ENCODE data around the gene TMEM132A.

- no peak for TF ChIP-seq CTCF (IDR thresholded peaks at IDR 0.05)
- TF ChIP-seq POLR2A (IDR thresholded peaks at IDR 0.05), result no peak
- no peak for TF ChIP-seq POLR2AphosphoS5 (IDR thresholded peaks at IDR 0.05)
- TF ChIP-seq EP300 (IDR thresholded peaks at IDR 0.05), result no peak
Observed at GRCh38 chr11:60942970-60943565, 18.8 kb downstream of the TMEM132A start.

Data from suprapubic skin (tissue), 4 donors.